ENCODE results near the gene KRT17.

GRCh38 chr17:41639492-41640473, 15.4 kb upstream of the KRT17 start:
- TF ChIP-seq CTCF (IDR thresholded peaks at IDR 0.05 in 2 of 3, conservative IDR thresholded peaks at IDR 0.05 in 1 of 3; ENCODE audit: control insufficient read depth in 2 of 3, extremely low read depth in 1 of 3, insufficient read depth in 1 of 3, low read depth in 3 of 3, low read length in 3 of 3) (no peak), GABPA (IDR thresholded peaks at IDR 0.05; ENCODE audit: low read depth) (no peak), CREM (IDR thresholded peaks at IDR 0.05; ENCODE audit: low read depth) (no peak), POLR2A (IDR thresholded peaks at IDR 0.05; ENCODE audit: low read depth, low read length) (no peak), PKNOX1 (IDR thresholded peaks at IDR 0.05) (no peak), JUND (IDR thresholded peaks at IDR 0.05; ENCODE audit: low read depth, low read length) (no peak), MAX (IDR thresholded peaks at IDR 0.05; ENCODE audit: low read depth, low read length) (no peak), NFIC (IDR thresholded peaks at IDR 0.05; ENCODE audit: low read depth, low read length) (no peak), BRCA1 (IDR thresholded peaks at IDR 0.05; ENCODE audit: low read depth, low read length) (no peak), CEBPB (IDR thresholded peaks at IDR 0.05; ENCODE audit: borderline replicate concordance in 1 of 2, low read depth in 2 of 2, low read length in 2 of 2) (no peak)
